ENCODE data around the gene TSPAN13.

The TSPAN13 gene

DNA sequence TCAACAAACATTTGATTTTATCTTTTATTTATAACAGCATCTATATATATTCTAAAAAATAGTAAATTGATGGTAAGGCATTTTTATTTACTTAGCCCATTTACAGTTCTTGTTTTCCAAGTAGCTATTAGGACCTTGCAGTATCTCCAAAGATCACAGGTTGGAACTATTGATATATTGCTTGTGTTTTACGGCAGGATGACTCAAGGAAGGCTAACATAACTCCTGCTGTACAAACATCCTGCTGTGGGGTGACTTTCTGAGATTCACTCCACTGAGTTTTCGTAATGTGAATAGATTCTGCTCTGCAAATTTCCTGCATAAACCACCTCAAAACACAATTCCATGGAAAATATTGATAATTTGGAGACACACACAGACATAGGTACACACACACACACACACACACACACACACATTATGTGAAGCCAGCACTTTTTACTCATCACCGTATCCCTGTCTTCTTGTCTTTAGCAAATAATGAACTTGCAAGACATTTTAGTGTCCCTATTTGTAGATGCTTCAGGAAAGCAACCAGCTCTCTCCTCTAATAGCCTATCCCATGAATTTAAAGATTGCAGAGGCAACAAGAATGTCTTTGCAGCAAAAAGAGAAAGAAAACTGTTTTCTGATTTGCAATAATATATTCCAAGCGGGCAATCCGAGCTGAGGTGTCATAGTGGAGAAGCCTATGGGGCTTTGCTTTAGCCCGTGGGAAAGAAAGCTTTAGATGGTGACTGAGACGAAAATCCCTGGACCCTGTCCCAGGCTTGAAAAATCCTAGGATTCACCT, 50.5 kb downstream of the TSPAN13 start:
- Histone ChIP-seq H3K4me3 (ENCODE audit: severe bottlenecking) (peak overlapping the region; percentile 32), H3K27ac (ENCODE audit: poor library complexity, severe bottlenecking) (peak overlapping the region; percentile 80), H3K36me3 (ENCODE audit: low read depth) (peaks cover 29% of the 10 kb centered on the region), H3K4me1 (ENCODE audit: insufficient read depth, poor library complexity, severe bottlenecking) (peaks cover 25% of the 10 kb centered on the region), H3K9me3 (ENCODE audit: severe bottlenecking) (no peaks in the 10 kb centered on the region), H3K27me3 (ENCODE audit: insufficient read depth, poor library complexity, severe bottlenecking) (no peaks in the 10 kb centered on the region)
- ATAC-seq (ENCODE audit: low read depth): peak; percentile 49
- no peak for DNase-seq (ENCODE audit: low spot score)
- TF ChIP-seq, protein P1, sequence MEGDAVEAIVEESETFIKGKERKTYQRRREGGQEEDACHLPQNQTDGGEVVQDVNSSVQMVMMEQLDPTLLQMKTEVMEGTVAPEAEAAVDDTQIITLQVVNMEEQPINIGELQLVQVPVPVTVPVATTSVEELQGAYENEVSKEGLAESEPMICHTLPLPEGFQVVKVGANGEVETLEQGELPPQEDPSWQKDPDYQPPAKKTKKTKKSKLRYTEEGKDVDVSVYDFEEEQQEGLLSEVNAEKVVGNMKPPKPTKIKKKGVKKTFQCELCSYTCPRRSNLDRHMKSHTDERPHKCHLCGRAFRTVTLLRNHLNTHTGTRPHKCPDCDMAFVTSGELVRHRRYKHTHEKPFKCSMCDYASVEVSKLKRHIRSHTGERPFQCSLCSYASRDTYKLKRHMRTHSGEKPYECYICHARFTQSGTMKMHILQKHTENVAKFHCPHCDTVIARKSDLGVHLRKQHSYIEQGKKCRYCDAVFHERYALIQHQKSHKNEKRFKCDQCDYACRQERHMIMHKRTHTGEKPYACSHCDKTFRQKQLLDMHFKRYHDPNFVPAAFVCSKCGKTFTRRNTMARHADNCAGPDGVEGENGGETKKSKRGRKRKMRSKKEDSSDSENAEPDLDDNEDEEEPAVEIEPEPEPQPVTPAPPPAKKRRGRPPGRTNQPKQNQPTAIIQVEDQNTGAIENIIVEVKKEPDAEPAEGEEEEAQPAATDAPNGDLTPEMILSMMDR (IDR thresholded peaks at IDR 0.05; ENCODE audit: poor library complexity, severe bottlenecking): no peak

DNA sequence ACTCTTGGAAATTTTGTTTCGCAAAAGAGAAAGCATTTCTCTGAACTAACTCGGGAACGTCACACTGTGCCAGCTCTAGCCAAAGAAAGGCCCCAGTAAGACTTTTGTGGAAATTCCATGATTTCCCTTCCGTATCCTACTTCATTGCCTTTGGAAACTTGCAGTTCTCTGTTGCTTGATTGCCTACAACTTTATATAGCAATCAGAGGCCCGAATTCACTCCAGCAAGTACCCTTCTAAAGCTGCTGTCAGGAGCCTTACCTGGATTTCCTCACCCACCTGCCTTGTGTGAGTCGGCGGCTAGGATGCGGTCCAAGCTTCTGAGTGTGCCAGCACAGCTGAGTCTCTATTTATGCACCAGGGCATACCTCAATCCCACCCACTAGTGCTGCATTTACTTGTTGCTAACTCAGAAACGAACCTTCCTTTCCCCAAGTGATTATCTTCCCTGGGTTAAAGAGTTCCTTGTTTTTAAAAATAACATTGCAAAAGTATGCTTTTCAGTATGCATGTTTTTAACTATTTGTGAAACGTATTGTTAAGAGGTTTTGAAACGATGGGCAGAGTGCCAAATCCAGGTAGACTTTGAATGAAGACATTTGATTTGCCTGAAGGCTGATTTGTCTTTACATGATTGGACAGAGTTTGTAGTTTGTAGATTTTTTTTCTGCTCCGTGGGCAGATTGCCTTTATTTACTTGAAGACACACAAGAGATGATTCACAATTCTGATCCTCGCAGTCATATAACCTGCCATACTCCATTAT, 51.3 kb downstream of the TSPAN13 start, which contains the start of gene AGR2:
AGR2 (minus strand) TSS at position 326 of the 766 bp plus-strand sequence. CDS start 3,203 bp downstream, outside the sequence.
- H3K27ac ChIP-seq (ENCODE audit: poor library complexity, severe bottlenecking): peak within 1 kb of the TSS; percentile 80
- no peaks in the 10 kb centered on the region for H3K27me3 ChIP-seq (ENCODE audit: insufficient read depth, poor library complexity, severe bottlenecking)
- H3K4me1 ChIP-seq (ENCODE audit: insufficient read depth, poor library complexity, severe bottlenecking): peaks cover 25% of the 10 kb centered on the region
- DNase-seq (ENCODE audit: low spot score) (peak; percentile 91), ATAC-seq (ENCODE audit: low read depth) (peak; percentile 92)
- H3K36me3 ChIP-seq (ENCODE audit: low read depth): peaks cover 21% of the 10 kb centered on the region
- H3K9me3 ChIP-seq (ENCODE audit: severe bottlenecking): no peaks in the 10 kb centered on the region
- TF ChIP-seq, protein P1 (IDR thresholded peaks at IDR 0.05; ENCODE audit: poor library complexity, severe bottlenecking): no peak
- peak within 1 kb of the TSS; percentile 32 for H3K4me3 ChIP-seq (ENCODE audit: severe bottlenecking)

DNA sequence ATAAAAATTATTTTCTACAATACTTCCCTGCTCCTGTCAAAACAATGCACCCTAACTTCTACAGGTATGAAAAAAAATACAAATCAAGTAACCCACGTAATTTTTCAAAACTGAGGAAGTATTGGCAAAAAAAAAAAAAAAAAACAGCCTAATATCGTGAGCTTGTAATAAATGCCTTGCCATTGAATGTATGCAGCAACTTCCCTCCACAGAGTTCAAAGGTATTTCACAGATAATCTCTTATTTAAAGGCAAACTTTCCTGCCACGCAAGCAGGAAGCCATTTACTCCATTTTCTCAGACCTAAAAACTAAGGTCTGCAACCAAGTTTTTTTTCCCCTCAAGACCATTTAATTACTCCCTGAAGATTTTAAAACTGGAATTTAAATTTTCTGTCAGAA, 51.9 kb downstream of the TSPAN13 start:
- Histone ChIP-seq H3K36me3 (ENCODE audit: low read depth) (peaks cover 15% of the 10 kb centered on the region), H3K4me3 (ENCODE audit: severe bottlenecking) (no peak overlapping the region), H3K27ac (ENCODE audit: poor library complexity, severe bottlenecking) (peak overlapping the region; percentile 80), H3K27me3 (ENCODE audit: insufficient read depth, poor library complexity, severe bottlenecking) (no peaks in the 10 kb centered on the region), H3K9me3 (ENCODE audit: severe bottlenecking) (no peaks in the 10 kb centered on the region), H3K4me1 (ENCODE audit: insufficient read depth, poor library complexity, severe bottlenecking) (peaks cover 25% of the 10 kb centered on the region)
- ATAC-seq (ENCODE audit: low read depth): no peak
- TF ChIP-seq, protein P1 (IDR thresholded peaks at IDR 0.05; ENCODE audit: poor library complexity, severe bottlenecking): no peak
- no peak for DNase-seq (ENCODE audit: low spot score)

DNA sequence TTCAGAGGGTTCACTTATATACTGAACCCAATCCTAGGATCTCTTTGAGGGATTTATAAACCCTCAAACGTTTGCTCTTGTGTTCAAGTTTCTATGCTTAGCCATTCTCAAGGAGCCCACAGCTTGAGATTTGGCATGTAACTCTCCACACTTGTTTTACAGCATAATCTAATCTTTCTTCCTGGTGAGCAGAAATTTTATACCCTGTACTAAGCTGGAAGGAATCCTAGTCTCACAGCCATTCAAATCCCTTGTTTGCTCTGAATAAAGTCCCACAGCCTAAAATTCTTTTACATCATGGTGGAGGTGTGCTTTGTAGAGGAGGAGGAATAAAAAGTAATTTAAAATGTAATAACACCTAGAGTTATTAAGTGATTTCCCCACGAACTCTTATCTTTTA, 56.6 kb downstream of the TSPAN13 start:
- Histone ChIP-seq H3K4me1 (ENCODE audit: insufficient read depth, poor library complexity, severe bottlenecking) (peaks cover 26% of the 10 kb centered on the region), H3K9me3 (ENCODE audit: severe bottlenecking) (no peaks in the 10 kb centered on the region), H3K36me3 (ENCODE audit: low read depth) (no peaks in the 10 kb centered on the region), H3K27ac (ENCODE audit: poor library complexity, severe bottlenecking) (no peak overlapping the region), H3K27me3 (ENCODE audit: insufficient read depth, poor library complexity, severe bottlenecking) (no peaks in the 10 kb centered on the region), H3K4me3 (ENCODE audit: severe bottlenecking) (no peak overlapping the region)
- no peak for DNase-seq (ENCODE audit: low spot score)
- TF ChIP-seq, protein P1 (IDR thresholded peaks at IDR 0.05; ENCODE audit: poor library complexity, severe bottlenecking): no peak
- ATAC-seq (ENCODE audit: low read depth): no peak
